SH-SY5Y (cell line): ENCODE measurements around the gene CERS5.

ENCODE experiments used
- GATA2 ChIP-seq: IDR thresholded peaks from 2 replicates; pipeline ENCODE4 v1.6.1; 2011; ENCODE audit warnings: mild to moderate bottlenecking, low read depth, low read length
- GATA3 ChIP-seq: IDR thresholded peaks from 2 replicates; pipeline ENCODE4 v1.6.1; 2011; ENCODE audit warnings: low read depth, mild to moderate bottlenecking, low read length, moderate library complexity

DNA sequence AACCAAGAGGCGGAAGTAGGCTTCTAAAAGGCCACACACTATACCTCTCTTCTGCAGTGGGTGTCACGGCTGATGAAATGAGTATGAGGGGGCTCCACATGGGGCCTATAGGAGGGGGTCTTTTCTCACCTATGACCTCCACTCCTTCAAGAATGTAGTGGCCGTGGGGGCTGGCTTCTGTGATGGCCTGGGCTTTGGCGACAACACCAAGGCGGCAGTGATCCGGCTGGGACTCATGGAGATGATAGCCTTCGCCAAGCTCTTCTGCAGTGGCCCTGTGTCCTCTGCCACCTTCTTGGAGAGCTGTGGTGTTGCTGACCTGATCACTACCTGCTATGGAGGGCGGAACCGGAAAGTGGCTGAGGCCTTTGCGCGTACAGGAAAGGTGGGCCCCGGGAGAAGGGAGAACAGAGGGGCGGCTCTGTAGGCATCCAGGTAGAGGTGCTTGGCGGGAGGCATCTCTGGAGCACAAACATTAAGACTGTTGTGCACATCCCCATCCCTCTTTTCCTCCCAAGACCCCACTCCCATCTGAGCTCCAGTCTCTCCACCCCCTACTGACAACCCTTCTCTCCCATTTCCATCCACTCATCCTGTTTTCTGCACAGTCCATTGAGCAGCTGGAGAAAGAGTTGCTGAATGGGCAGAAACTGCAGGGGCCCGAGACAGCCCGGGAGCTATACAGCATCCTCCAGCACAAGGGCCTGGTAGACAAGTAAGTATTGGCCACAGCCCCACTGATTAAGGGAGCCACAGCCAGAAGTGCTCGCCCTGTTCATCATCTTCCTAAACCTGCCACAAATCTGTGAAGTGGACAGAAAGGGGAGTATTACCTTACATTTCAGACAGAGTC, 59.5 kb downstream of the CERS5 start:
- no peak for TF ChIP-seq GATA2
- no peak for TF ChIP-seq GATA3
